K562 (cell line): ENCODE data around the gene METRN. TPM values are rescaled to one million over a fixed set of nuclear protein-coding genes. Genes with fewer than 3 reads are reported as not detected.

Source experiments
- FOXK2 ChIP-seq, 2 experiments: fragments of 450-650 bp; IDR thresholded peaks in 1 of 2; conservative IDR thresholded peaks in 1 of 2; 2 replicates each; pipeline ENCODE4 v1.6.1; 2016; ENCODE audit warnings: low read depth in 2 of 2, mild to moderate bottlenecking in 1 of 2
- GABPA ChIP-seq: fragments of 200-800 bp; sonication (Bioruptor generic); conservative IDR thresholded peaks from 2 replicates; pipeline ENCODE4 v1.6.1; 2016; ENCODE audit warnings: low read depth, missing genetic modification characterization, missing compliant biosample characterization
- KAT7 ChIP-seq: sonication (generic); formaldehyde crosslinking; IDR thresholded peaks from 2 replicates; pipeline ENCODE4 v1.8.0; 2022; ENCODE audit warnings: missing genetic modification reagents, mild to moderate bottlenecking, borderline replicate concordance
- MYC ChIP-seq, 2 experiments: fragments of 250-450 bp in 1 of 2; sonication (Bioruptor Pico) in 1 of 2; IDR thresholded peaks; 2 replicates each; pipeline versions ENCODE4 v1.5.1 to v1.6.1; 2012 to 2021; ENCODE audit warnings: low read depth in 2 of 2, borderline replicate concordance in 1 of 2, improper control_type of control experiment in 1 of 2, low read length in 1 of 2, mild to moderate bottlenecking in 1 of 2, moderate library complexity in 1 of 2
- PCBP1 ChIP-seq: fragments of 200-400 bp; formaldehyde crosslinking; IDR thresholded peaks from 2 replicates; pipeline ENCODE4 v1.6.1; 2018; ENCODE audit warnings: mild to moderate bottlenecking, low read depth, low read length; ENCODE audit not compliant: poor library complexity, severe bottlenecking
- TOE1 ChIP-seq, 2 experiments: fragments of 450-650 bp in 1 of 2; sonication (generic) in 1 of 2; formaldehyde crosslinking in 1 of 2; IDR thresholded peaks; 2 replicates each; pipeline versions ENCODE4 v1.7.1 to v1.8.0; 2016 to 2022; ENCODE audit warnings: borderline replicate concordance in 2 of 2, mild to moderate bottlenecking in 2 of 2, antibody characterized with exemption in 1 of 2, inconsistent platforms in 1 of 2, low read depth in 1 of 2, missing genetic modification reagents in 1 of 2, moderate library complexity in 1 of 2
- ZFP36 ChIP-seq: fragments of 150-350 bp; IDR thresholded peaks from 2 replicates; pipeline ENCODE4 v1.6.1; 2018; ENCODE audit warnings: low read length, low read depth; ENCODE audit not compliant: partially characterized antibody
- ZNF23 ChIP-seq: fragments of 250-450 bp; sonication (Bioruptor Pico); IDR thresholded peaks from 2 replicates; pipeline ENCODE4 v1.4.0; 2020; ENCODE audit warnings: mild to moderate bottlenecking
- ZNF436 ChIP-seq: fragments of 250-450, 450-650 bp; sonication (Bioruptor Pico); formaldehyde crosslinking; IDR thresholded peaks from 2 replicates; pipeline ENCODE4 v1.7.0; 2020; ENCODE audit warnings: mild to moderate bottlenecking
- ZNF764 ChIP-seq: fragments of 250-450 bp; sonication (Bioruptor Pico); IDR thresholded peaks from 2 replicates; pipeline ENCODE4 v1.4.0; 2020; ENCODE audit warnings: low read depth, mild to moderate bottlenecking, moderate library complexity
- ZNF778 ChIP-seq: fragments of 450-650 bp; formaldehyde crosslinking; IDR thresholded peaks from 2 replicates; pipeline ENCODE4 v1.4.0; 2020; ENCODE audit warnings: mild to moderate bottlenecking, moderate library complexity
- polyA plus RNA-seq, 8 experiments: library from polyadenylated mRNA; depleted of rRNA in 4 of 8; stranded (reverse) in 5 of 8; unstranded in 3 of 8; fragments of >200 nt; fragmentation: Nextera tagmentation in 2 of 8; fragmentation: Illumina TruSeq in 1 of 8; extraction: Ambion mirVana in 2 of 8; extraction: Trizol in 1 of 8; gene quantifications; 2 replicates each; pipeline versions ENCODE4 v1.2.1 to v1.2.3, GENCODE V29; 2011 to 2014; ENCODE audit warnings: inconsistent platforms in 1 of 8, missing spikeins in 1 of 8
- total RNA-seq, 7 experiments: library from RNA; depleted of rRNA in 6 of 7; stranded (reverse); fragments of >200 nt in 6 of 7; fragmentation: Illumina TruSeq in 2 of 7; extraction: Trizol in 2 of 7; gene quantifications; 2 replicates each; pipeline versions ENCODE4 v1.2.1 to v1.2.3, GENCODE V29; 2011 to 2021; ENCODE audit warnings: low replicate concordance in 1 of 7
- TF ChIP-seq, protein P1 (sequence below): sonication (generic); formaldehyde crosslinking; IDR thresholded peaks from 2 replicates; pipeline ENCODE4 v1.8.1; 2023; ENCODE audit warnings: mild to moderate bottlenecking, missing genetic modification reagents
- TF ChIP-seq, protein P2 (sequence below): fragments of 250-450 bp; sonication (Bioruptor Pico); IDR thresholded peaks from 2 replicates; pipeline ENCODE4 v1.5.0; 2020; ENCODE audit warnings: mild to moderate bottlenecking
- TF ChIP-seq, protein P3 (sequence below), 2 experiments: fragments of 450-650 bp; conservative IDR thresholded peaks; 2 replicates each; pipeline ENCODE4 v1.6.1; 2017; ENCODE audit warnings: mild to moderate bottlenecking in 2 of 2, moderate library complexity in 2 of 2
- TF ChIP-seq, protein P4 (sequence below): sonication (generic); formaldehyde crosslinking; IDR thresholded peaks from 2 replicates; pipeline ENCODE4 v1.8.0; 2023; ENCODE audit warnings: mild to moderate bottlenecking, missing genetic modification reagents

The METRN gene
- total and polyA plus RNA-seq, 9 of the 15 experiments (the other 6 are each of a cell fraction or from before 2014, with no cell fraction given): 0.20 to 89.8 (median 15.4) TPM

DNA sequence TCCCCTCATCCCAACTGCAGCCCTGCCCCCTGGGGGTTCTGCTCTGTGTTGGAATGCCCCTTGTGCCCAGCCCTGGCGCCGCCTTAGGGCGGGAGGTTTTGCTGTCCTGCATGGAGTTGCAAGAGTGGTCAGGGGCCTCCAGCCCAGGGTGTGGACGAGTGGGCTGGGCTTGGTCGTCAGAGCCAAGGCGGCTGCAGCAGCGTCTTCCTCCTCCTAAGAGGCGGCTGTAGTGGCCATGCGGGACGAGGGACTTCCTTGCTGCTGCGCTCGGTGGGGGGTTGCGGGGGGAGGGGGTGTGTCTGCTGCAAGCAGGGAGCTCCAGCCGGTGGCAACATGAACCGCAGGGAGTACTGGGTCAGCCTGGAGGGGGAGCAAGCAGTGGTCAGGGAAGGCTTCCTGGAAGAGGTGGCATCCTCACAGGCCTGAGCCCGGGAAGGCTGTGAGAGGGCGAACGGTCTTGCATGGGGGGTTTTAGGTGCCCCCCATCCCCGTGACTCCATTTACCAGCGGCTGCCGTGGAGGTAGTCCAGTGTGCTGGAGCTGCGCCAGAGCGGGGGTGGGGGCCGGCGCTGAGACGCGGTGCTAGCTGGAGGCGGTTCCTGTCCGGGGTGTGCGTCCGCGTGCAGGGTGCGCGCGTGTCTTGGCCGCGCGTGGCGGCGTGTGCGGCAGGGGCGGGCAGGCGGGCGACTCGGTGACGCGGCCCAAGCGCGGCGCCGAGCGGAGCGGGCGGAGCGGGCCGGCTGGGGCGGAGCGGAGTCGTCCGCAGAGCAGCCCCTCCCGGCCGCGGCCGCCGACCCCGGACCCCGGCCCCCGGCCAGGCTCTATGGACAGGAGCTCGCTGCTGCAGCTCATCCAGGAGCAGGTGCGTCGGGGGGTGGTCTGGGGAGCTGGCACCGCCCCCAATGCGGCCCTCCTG is 39.7 kb upstream of the METRN start, which contains the start of gene RHBDL1 (continued):
- TF ChIP-seq MYC (IDR thresholded peaks at IDR 0.05; ENCODE audit: low read depth, low read length) (0 out of 2 replicates have a peak, but pooled peaks have one; percentile 6), MYC (CRISPR knock-in tag; IDR thresholded peaks at IDR 0.05; ENCODE audit: borderline replicate concordance, low read depth) (peak; percentile 79; the same call in 1 of the 2 replicates), ZNF764 (CRISPR knock-in tag) (no peak), PCBP1 (peak; percentile 68), FOXK2 (conservative IDR thresholded peaks at IDR 0.05 in 1 of 2, IDR thresholded peaks at IDR 0.05 in 1 of 2; ENCODE audit: low read depth in 2 of 2) (peak; percentile 57 to 77; a peak in 2 of 4 replicates), ZNF778 (no peak), ZNF436 (CRISPR knock-in tag) (peak; percentile 99), GABPA (no peak), ZNF23 (no peak), ZFP36 (peak; percentile 100), TOE1 (IDR thresholded peaks at IDR 0.05; ENCODE audit: borderline replicate concordance) (0 out of 2 replicates have a peak, but pooled peaks have one; percentile 49), TOE1 (CRISPR knock-in tag; IDR thresholded peaks at IDR 0.05; ENCODE audit: borderline replicate concordance, low read depth) (0 out of 2 replicates have a peak, but pooled peaks have one; percentile 59), KAT7 (no peak)
- TF ChIP-seq, protein P1, sequence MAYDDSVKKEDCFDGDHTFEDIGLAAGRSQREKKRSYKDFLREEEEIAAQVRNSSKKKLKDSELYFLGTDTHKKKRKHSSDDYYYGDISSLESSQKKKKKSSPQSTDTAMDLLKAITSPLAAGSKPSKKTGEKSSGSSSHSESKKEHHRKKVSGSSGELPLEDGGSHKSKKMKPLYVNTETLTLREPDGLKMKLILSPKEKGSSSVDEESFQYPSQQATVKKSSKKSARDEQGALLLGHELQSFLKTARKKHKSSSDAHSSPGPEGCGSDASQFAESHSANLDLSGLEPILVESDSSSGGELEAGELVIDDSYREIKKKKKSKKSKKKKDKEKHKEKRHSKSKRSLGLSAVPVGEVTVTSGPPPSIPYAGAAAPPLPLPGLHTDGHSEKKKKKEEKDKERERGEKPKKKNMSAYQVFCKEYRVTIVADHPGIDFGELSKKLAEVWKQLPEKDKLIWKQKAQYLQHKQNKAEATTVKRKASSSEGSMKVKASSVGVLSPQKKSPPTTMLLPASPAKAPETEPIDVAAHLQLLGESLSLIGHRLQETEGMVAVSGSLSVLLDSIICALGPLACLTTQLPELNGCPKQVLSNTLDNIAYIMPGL (CRISPR knock-in tag): no peak
- TF ChIP-seq, protein P2, sequence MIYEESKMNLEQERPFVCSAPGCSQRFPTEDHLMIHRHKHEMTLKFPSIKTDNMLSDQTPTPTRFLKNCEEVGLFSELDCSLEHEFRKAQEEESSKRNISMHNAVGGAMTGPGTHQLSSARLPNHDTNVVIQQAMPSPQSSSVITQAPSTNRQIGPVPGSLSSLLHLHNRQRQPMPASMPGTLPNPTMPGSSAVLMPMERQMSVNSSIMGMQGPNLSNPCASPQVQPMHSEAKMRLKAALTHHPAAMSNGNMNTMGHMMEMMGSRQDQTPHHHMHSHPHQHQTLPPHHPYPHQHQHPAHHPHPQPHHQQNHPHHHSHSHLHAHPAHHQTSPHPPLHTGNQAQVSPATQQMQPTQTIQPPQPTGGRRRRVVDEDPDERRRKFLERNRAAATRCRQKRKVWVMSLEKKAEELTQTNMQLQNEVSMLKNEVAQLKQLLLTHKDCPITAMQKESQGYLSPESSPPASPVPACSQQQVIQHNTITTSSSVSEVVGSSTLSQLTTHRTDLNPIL: no peak
- TF ChIP-seq, protein P3, sequence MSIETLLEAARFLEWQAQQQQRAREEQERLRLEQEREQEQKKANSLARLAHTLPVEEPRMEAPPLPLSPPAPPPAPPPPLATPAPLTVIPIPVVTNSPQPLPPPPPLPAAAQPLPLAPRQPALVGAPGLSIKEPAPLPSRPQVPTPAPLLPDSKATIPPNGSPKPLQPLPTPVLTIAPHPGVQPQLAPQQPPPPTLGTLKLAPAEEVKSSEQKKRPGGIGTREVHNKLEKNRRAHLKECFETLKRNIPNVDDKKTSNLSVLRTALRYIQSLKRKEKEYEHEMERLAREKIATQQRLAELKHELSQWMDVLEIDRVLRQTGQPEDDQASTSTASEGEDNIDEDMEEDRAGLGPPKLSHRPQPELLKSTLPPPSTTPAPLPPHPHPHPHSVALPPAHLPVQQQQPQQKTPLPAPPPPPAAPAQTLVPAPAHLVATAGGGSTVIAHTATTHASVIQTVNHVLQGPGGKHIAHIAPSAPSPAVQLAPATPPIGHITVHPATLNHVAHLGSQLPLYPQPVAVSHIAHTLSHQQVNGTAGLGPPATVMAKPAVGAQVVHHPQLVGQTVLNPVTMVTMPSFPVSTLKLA (conservative IDR thresholded peaks at IDR 0.05): peak; percentile 73 to 85
- TF ChIP-seq, protein P4, sequence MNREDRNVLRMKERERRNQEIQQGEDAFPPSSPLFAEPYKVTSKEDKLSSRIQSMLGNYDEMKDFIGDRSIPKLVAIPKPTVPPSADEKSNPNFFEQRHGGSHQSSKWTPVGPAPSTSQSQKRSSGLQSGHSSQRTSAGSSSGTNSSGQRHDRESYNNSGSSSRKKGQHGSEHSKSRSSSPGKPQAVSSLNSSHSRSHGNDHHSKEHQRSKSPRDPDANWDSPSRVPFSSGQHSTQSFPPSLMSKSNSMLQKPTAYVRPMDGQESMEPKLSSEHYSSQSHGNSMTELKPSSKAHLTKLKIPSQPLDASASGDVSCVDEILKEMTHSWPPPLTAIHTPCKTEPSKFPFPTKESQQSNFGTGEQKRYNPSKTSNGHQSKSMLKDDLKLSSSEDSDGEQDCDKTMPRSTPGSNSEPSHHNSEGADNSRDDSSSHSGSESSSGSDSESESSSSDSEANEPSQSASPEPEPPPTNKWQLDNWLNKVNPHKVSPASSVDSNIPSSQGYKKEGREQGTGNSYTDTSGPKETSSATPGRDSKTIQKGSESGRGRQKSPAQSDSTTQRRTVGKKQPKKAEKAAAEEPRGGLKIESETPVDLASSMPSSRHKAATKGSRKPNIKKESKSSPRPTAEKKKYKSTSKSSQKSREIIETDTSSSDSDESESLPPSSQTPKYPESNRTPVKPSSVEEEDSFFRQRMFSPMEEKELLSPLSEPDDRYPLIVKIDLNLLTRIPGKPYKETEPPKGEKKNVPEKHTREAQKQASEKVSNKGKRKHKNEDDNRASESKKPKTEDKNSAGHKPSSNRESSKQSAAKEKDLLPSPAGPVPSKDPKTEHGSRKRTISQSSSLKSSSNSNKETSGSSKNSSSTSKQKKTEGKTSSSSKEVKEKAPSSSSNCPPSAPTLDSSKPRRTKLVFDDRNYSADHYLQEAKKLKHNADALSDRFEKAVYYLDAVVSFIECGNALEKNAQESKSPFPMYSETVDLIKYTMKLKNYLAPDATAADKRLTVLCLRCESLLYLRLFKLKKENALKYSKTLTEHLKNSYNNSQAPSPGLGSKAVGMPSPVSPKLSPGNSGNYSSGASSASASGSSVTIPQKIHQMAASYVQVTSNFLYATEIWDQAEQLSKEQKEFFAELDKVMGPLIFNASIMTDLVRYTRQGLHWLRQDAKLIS (CRISPR knock-in tag): 0 out of 2 replicates have a peak, but pooled peaks have one; percentile 14
